ENCODE results near the gene CPEB3. TPM values are rescaled to one million over a fixed set of nuclear protein-coding genes. Genes with fewer than 3 reads are reported as not detected.

CPEB3 gene
- total RNA-seq, 6 experiments from 2014 or later = 0.85 to 1.1 (median 1.0) TPM

GRCh38 chr10:92284112-92284704 lies 6.7 kb downstream of the CPEB3 start:
- no peak for DNase-seq
- Mint-ChIP-seq H3K4me3 (no peak overlapping the region), H3K4me1 (ENCODE audit: low read depth) (peaks cover 5% of the 10 kb centered on the region), H3K27me3 (ENCODE audit: insufficient read depth) (no peaks in the 10 kb centered on the region), H3K9me3 (no peaks in the 10 kb centered on the region), H3K36me3 (ENCODE audit: low read depth) (no peaks in the 10 kb centered on the region), H3K27ac (no peak overlapping the region)
- no peak for TF ChIP-seq CTCF (IDR thresholded peaks at IDR 0.05)

GRCh38 chr10:92278996-92279696 lies 11.7 kb downstream of the CPEB3 start:
- Mint-ChIP-seq H3K36me3 (ENCODE audit: low read depth) (no peaks in the 10 kb centered on the region), H3K4me3 (no peak overlapping the region; the same call in 1 of the 2 replicates), H3K27ac (no peak overlapping the region), H3K4me1 (ENCODE audit: low read depth) (peaks cover 8% of the 10 kb centered on the region), H3K27me3 (ENCODE audit: insufficient read depth) (no peaks in the 10 kb centered on the region), H3K9me3 (no peaks in the 10 kb centered on the region)
- no peak for TF ChIP-seq CTCF (IDR thresholded peaks at IDR 0.05)
- no peak for DNase-seq

- Mint-ChIP-seq H3K36me3 (ENCODE audit: low read depth) (no peaks in the 10 kb centered on the region), H3K27me3 (ENCODE audit: insufficient read depth) (no peaks in the 10 kb centered on the region; the same call in 1 of the 2 replicates), H3K27ac (no peak overlapping the region), H3K9me3 (no peaks in the 10 kb centered on the region), H3K4me3 (no peak overlapping the region), H3K4me1 (ENCODE audit: low read depth) (peaks cover 1% of the 10 kb centered on the region)
- no peak for DNase-seq
- TF ChIP-seq CTCF (IDR thresholded peaks at IDR 0.05) = no peak
These were observed 16.8 kb downstream of the CPEB3 start for GRCh38 chr10:92274071-92274470.

- H3K36me3 Mint-ChIP-seq (ENCODE audit: low read depth) = no peaks in the 10 kb centered on the region
These were observed 22.1 kb downstream of the CPEB3 start for GRCh38 chr10:92268748-92269147.

GRCh38 chr10:92267343-92267742 lies 23.5 kb downstream of the CPEB3 start:
- no peak for DNase-seq
- TF ChIP-seq CTCF (IDR thresholded peaks at IDR 0.05) = no peak
- Mint-ChIP-seq H3K9me3 (no peaks in the 10 kb centered on the region), H3K27ac (no peak overlapping the region), H3K4me1 (ENCODE audit: low read depth) (peaks cover 4% of the 10 kb centered on the region; the same call in 1 of the 2 replicates), H3K4me3 (no peak overlapping the region), H3K36me3 (ENCODE audit: low read depth) (no peaks in the 10 kb centered on the region), H3K27me3 (ENCODE audit: insufficient read depth) (no peaks in the 10 kb centered on the region; the same call in 1 of the 2 replicates)

More at GRCh38 chr10:92268748-92269147, 22.1 kb downstream of the CPEB3 start:
- Mint-ChIP-seq H3K4me1 (ENCODE audit: low read depth) (peaks cover 4% of the 10 kb centered on the region; the same call in 1 of the 2 replicates), H3K27me3 (ENCODE audit: insufficient read depth) (no peaks in the 10 kb centered on the region; the same call in 1 of the 2 replicates), H3K27ac (no peak overlapping the region), H3K9me3 (no peaks in the 10 kb centered on the region), H3K4me3 (no peak overlapping the region)
- no peak for DNase-seq
- TF ChIP-seq CTCF (IDR thresholded peaks at IDR 0.05) = no peak

All from HFFc6 (cell line).